Measurements from ENCODE around the gene SIK3. TPM values are rescaled to one million over a fixed set of nuclear protein-coding genes. Genes with fewer than 3 reads are reported as not detected.

Gene SIK3
- total and polyA plus RNA-seq, 11 donors: 11.8 to 67.4 (median 38.1) TPM

DNA sequence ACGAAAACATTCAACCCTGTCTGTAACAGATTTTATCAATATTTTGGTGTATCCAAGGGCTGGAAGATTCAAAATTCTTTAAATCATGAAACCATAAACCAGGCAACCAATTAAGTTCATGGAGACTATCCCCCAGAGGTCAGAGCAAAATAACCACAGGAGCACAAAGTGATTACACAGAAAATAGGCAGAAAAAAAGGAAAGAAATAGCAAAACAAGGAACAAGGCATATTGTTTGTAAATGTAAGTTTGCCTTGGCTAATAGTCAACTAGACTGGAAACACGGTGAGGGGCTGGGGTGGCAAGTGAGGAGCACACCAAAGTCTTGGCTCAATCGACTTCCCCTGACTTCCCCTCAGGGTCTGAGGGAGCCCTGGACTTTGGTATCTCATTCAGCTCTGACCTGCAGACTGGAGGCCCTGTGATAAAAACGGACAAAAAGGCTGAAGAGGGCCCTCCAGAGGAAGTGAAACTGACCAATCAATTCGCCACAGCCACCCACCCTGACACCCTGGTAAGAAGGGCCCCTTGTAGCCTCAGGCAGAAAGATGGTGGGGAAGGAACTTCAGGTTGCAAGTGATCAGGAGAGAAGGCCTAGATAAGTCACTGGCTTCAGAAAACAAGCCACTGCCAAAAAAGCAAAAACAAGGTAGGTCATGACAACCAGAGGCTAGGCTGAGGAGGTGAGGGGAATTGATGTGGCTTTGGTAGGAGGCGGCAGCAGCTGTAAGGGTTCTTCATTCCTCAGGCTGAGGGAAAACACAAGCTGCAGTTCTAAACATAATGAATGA, 1.8 kb downstream of the SIK3 start:
- intact Hi-C loops (cut with DNase I): loop anchor here in 4 of 10 donors (5.0 to 10.0 kb wide), 8 partner anchors 52 to 224 kb away; no protein-coding TSS in a partner anchor
- Histone ChIP-seq H3K27ac (peak overlapping the region in 11 of 12 donors; percentile 2 to 99 (median 98)), H3K4me3 (peak overlapping the region in 10 of 12 donors; percentile 57 to 93 (median 84)), H3K36me3 (no peaks in the 10 kb centered on the region), H3K4me1 (peaks cover 0 to 63% (median 48%) of the 10 kb centered on the region in 12 donors), H3K9me3 (no peaks in the 10 kb centered on the region), H3K27me3 (no peaks in the 10 kb centered on the region)
- WGBS, 4 donors: 46 to 51% (median 48%) methylated on average over 6 of the region's 6 CpGs
- no peak for ATAC-seq
- DNase-seq: no peak
- TF ChIP-seq, protein P1, sequence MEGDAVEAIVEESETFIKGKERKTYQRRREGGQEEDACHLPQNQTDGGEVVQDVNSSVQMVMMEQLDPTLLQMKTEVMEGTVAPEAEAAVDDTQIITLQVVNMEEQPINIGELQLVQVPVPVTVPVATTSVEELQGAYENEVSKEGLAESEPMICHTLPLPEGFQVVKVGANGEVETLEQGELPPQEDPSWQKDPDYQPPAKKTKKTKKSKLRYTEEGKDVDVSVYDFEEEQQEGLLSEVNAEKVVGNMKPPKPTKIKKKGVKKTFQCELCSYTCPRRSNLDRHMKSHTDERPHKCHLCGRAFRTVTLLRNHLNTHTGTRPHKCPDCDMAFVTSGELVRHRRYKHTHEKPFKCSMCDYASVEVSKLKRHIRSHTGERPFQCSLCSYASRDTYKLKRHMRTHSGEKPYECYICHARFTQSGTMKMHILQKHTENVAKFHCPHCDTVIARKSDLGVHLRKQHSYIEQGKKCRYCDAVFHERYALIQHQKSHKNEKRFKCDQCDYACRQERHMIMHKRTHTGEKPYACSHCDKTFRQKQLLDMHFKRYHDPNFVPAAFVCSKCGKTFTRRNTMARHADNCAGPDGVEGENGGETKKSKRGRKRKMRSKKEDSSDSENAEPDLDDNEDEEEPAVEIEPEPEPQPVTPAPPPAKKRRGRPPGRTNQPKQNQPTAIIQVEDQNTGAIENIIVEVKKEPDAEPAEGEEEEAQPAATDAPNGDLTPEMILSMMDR (IDR thresholded peaks at IDR 0.05): no peak
- no peak for TF ChIP-seq POLR2A (IDR thresholded peaks at IDR 0.05)

DNA sequence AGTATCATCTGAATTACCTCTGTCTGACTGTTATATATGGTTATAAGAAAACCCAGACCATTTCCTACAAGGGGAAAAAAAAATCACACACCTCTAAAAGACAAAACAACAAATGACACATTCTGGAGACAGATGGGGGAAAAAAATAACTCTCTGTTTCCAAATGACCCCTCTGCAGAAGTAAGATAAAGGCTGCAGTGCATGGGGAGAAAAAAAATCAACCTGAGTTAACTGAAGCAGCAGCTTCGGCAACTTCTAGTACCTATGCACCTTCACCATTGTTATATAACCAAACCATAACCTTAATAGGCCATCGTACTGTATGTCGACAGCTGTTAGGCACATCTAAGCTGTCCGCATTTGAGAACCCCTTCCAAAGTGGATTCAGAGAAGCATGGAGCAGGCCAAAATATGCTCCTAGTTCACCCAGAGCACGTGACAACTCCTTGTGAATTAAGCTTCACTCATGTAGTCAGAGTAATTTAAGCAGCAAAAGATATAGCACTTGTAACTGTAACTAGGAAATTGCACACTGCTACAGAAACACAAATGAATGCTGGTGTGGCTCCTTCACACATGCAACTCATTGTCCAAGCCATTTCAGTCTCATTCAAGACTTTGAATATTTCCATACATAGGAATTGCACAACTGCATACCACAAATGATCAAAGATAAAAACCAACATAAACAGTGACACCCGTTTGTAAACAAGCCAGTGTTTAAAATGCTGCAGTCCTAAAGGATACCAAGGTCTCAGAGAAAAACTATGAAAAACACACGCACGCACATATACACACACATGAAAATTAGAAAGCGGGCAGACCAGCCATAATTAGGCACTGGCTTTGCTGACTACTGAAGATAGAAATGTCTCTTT, 2.7 kb downstream of the SIK3 start:
- Histone ChIP-seq H3K4me1 (peaks cover 0 to 63% (median 48%) of the 10 kb centered on the region in 12 donors), H3K27ac (peak overlapping the region in 10 of 12 donors; percentile 64 to 99 (median 98)), H3K27me3 (no peaks in the 10 kb centered on the region), H3K4me3 (peak overlapping the region in 8 of 12 donors; percentile 77 to 93 (median 86)), H3K36me3 (no peaks in the 10 kb centered on the region), H3K9me3 (no peaks in the 10 kb centered on the region)
- intact Hi-C loops (cut with DNase I): loop anchor here in 4 of 10 donors (5.0 to 10.0 kb wide), 8 partner anchors 51 to 223 kb away; no protein-coding TSS in a partner anchor
- no peak for ATAC-seq
- WGBS, 4 donors: 44 to 49% (median 47%) methylated on average over 9 of the region's 9 CpGs
- DNase-seq: no peak
- TF ChIP-seq, protein P1 (IDR thresholded peaks at IDR 0.05): no peak
- no peak for TF ChIP-seq POLR2A (IDR thresholded peaks at IDR 0.05)

DNA sequence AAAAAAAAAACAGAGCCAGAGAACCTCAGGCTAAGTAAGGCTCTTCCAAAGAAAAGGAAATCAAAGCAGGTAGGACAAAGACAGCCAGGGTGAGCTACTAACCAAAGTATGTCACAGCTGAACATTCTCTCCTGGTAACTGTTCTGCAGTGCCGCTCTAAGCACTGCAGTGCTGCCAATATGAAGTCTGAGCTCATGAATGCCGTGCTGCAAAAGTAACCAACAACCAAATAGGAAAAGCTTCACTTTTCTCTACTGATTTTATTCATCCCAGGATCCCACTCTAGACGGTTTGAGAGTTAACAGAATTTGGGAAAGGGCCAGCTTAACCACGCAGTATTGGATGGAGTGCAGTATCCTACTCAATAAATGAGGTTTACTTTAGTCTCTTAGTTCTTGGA, 3.5 kb downstream of the SIK3 start:
- H3K4me1 ChIP-seq: peaks cover 0 to 62% (median 45%) of the 10 kb centered on the region in 12 donors
- TF ChIP-seq, protein P1 (IDR thresholded peaks at IDR 0.05): peak in 1 of 12 donors; percentile 9
- no peak for TF ChIP-seq POLR2A (IDR thresholded peaks at IDR 0.05)
- H3K27ac ChIP-seq: peak overlapping the region in 10 of 12 donors; percentile 23 to 99 (median 98)
- DNase-seq: peak in 1 of 5 donors; percentile 37
- WGBS, 4 donors: 26 to 37% (median 33%) methylated on average over 4 of the region's 4 CpGs
- H3K27me3 ChIP-seq: no peaks in the 10 kb centered on the region
- H3K36me3 ChIP-seq: no peaks in the 10 kb centered on the region
- H3K9me3 ChIP-seq: no peaks in the 10 kb centered on the region
- H3K4me3 ChIP-seq: peak overlapping the region in 5 of 12 donors; percentile 7 to 93 (median 10)
- intact Hi-C loops (cut with DNase I): loop anchor here in 4 of 10 donors (5.0 to 10.0 kb wide), 8 partner anchors 50 to 222 kb away; no protein-coding TSS in a partner anchor
- ATAC-seq: peak in 3 of 4 donors; percentile 16 to 29 (median 29)

Measured in heart left ventricle (tissue), 16 donors.